ENCODE data around the gene PGBD5. TPM values are rescaled to one million over a fixed set of nuclear protein-coding genes. Genes with fewer than 3 reads are reported as not detected.

Gene PGBD5
- total RNA-seq, 1 donor, result not detected

- TF ChIP-seq, protein P1, sequence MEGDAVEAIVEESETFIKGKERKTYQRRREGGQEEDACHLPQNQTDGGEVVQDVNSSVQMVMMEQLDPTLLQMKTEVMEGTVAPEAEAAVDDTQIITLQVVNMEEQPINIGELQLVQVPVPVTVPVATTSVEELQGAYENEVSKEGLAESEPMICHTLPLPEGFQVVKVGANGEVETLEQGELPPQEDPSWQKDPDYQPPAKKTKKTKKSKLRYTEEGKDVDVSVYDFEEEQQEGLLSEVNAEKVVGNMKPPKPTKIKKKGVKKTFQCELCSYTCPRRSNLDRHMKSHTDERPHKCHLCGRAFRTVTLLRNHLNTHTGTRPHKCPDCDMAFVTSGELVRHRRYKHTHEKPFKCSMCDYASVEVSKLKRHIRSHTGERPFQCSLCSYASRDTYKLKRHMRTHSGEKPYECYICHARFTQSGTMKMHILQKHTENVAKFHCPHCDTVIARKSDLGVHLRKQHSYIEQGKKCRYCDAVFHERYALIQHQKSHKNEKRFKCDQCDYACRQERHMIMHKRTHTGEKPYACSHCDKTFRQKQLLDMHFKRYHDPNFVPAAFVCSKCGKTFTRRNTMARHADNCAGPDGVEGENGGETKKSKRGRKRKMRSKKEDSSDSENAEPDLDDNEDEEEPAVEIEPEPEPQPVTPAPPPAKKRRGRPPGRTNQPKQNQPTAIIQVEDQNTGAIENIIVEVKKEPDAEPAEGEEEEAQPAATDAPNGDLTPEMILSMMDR (IDR thresholded peaks at IDR 0.05; ENCODE audit: insufficient read depth, low read length), result no peak
- DNase-seq (ENCODE audit: low read depth), result no peak
Observed at GRCh38 chr1:230441183-230442029, 15.3 kb upstream of the PGBD5 start.

GRCh38 chr1:230435108-230435507, 9.0 kb upstream of the PGBD5 start:
- H3K4me3 ChIP-seq (ENCODE audit: low read depth, low read length), result no peak overlapping the region
- TF ChIP-seq, protein P1 (IDR thresholded peaks at IDR 0.05; ENCODE audit: insufficient read depth, low read length), result no peak
- no peak for DNase-seq (ENCODE audit: low read depth)

More at GRCh38 chr1:230441183-230442029, 15.3 kb upstream of the PGBD5 start:
- no peak overlapping the region for H3K4me3 ChIP-seq (ENCODE audit: low read depth, low read length)

DNA sequence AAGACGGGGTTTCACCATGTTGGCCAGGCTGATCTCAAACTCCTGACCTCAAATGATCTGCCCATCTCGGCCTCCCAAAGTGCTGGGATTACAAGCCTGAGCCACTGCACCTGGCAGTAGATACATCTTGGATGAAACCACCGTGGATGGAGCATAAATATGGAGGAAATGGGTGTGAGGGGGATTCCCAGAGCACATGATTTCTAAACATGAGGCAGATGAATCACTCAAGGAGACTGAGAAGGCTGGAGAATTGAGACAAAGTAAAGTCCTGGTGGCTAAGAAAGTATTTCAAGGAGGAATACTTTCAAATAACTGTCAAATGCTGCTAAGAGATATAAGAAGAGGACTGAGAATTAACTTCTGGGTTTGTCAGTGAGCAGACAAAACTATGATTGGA, 5.4 kb upstream of the PGBD5 start:
- TF ChIP-seq, protein P1 (IDR thresholded peaks at IDR 0.05; ENCODE audit: insufficient read depth, low read length), result no peak
- H3K4me3 ChIP-seq (ENCODE audit: low read depth, low read length), result no peak overlapping the region
- no peak for DNase-seq (ENCODE audit: low read depth)

DNA sequence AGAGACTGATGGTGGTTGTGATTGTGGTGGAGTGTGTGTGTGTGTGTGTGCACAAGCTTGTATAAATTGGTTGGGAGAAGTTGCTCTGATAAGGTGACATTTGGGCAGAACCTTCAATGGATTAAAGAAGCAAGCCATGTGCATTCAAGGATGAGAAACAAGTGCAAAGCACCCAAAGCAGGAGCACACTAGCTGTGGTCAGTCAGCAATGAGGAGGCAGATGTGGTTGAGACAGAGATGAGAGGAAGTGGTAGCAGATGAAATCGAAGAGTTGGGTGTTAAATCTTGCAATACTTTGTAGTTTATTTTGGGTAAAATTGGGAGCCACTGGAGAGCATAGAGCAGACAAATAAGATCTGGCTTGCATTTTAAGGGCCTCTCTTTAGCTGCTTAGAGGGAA, 4.4 kb upstream of the PGBD5 start:
- H3K4me3 ChIP-seq (ENCODE audit: low read depth, low read length), result no peak overlapping the region
- TF ChIP-seq, protein P1 (IDR thresholded peaks at IDR 0.05; ENCODE audit: insufficient read depth, low read length), result no peak
- no peak for DNase-seq (ENCODE audit: low read depth)

- DNase-seq (ENCODE audit: low read depth), result no peak
- TF ChIP-seq, protein P1 (IDR thresholded peaks at IDR 0.05; ENCODE audit: insufficient read depth, low read length), result no peak
- H3K4me3 ChIP-seq (ENCODE audit: low read depth, low read length), result no peak overlapping the region
Observed at GRCh38 chr1:230429067-230429735, 3.1 kb upstream of the PGBD5 start.

DNA sequence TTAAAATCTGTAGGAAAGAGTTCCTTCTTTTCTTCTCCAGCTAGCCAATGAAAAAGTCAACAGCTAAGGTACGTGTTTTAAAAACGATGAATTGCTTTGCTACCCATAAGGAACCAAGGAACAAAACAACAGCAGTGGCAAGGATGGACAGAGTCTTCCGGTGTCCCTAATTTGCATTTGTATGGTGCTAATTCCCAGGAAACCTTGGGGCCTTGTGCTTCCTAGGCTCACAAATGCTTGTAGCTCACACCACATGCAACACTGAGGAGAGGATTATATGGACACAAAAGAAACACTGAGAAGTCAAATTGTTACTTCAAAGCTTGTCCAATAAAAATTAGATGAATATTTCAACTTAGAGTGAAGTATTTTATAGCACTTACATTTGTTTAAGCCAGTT, 1.8 kb upstream of the PGBD5 start:
- TF ChIP-seq, protein P1 (IDR thresholded peaks at IDR 0.05; ENCODE audit: insufficient read depth, low read length), result no peak
- no peak overlapping the region for H3K4me3 ChIP-seq (ENCODE audit: low read depth, low read length)
- DNase-seq (ENCODE audit: low read depth), result no peak

Data from fibroblast of the aortic adventitia (primary cell).